Measurements from ENCODE around the gene SLC1A7. TPM values are rescaled to one million over a fixed set of nuclear protein-coding genes. Genes with fewer than 3 reads are reported as not detected.

Gene SLC1A7
- total RNA-seq, 2 donors from 2014 or later, result not detected

- Mint-ChIP-seq H3K27ac (no peak overlapping the region), H3K4me1 (ENCODE audit: low read depth) (no peaks in the 10 kb centered on the region), H3K36me3 (ENCODE audit: insufficient read depth in 2 of 2) (no peaks in the 10 kb centered on the region), H3K9me3 (no peaks in the 10 kb centered on the region), H3K27me3 (ENCODE audit: low read depth) (no peaks in the 10 kb centered on the region), H3K4me3 (no peak overlapping the region)
- ATAC-seq (replicated peaks in 1 of 2) (peak in 1 of 2 donors; percentile 21), DNase-seq (no peak)
Observed at GRCh38 chr1:53084589-53084971, 57.9 kb downstream of the SLC1A7 start.

- no peak for ATAC-seq (replicated peaks in 1 of 2)
- no peaks in the 10 kb centered on the region for H3K4me1 Mint-ChIP-seq (ENCODE audit: low read depth)
- H3K27me3 Mint-ChIP-seq (ENCODE audit: low read depth), result no peaks in the 10 kb centered on the region
- no peak for DNase-seq
- no peak overlapping the region for H3K27ac Mint-ChIP-seq
- H3K9me3 Mint-ChIP-seq, result no peaks in the 10 kb centered on the region
- H3K36me3 Mint-ChIP-seq (ENCODE audit: insufficient read depth in 2 of 2), result no peaks in the 10 kb centered on the region
- H3K4me3 Mint-ChIP-seq, result no peak overlapping the region
Observed at GRCh38 chr1:53083636-53084588, 58.5 kb downstream of the SLC1A7 start.

GRCh38 chr1:53082826-53083455 is 59.5 kb downstream of the SLC1A7 start:
- H3K27ac Mint-ChIP-seq, result peak overlapping the region; percentile 12
- no peaks in the 10 kb centered on the region for H3K27me3 Mint-ChIP-seq (ENCODE audit: low read depth)
- ATAC-seq (replicated peaks in 1 of 2) (no peak), DNase-seq (no peak)
- H3K36me3 Mint-ChIP-seq (ENCODE audit: insufficient read depth in 2 of 2), result no peaks in the 10 kb centered on the region
- H3K9me3 Mint-ChIP-seq, result no peaks in the 10 kb centered on the region
- no peaks in the 10 kb centered on the region for H3K4me1 Mint-ChIP-seq (ENCODE audit: low read depth)
- no peak overlapping the region for H3K4me3 Mint-ChIP-seq

GRCh38 chr1:53081384-53082066 is 60.9 kb downstream of the SLC1A7 start:
- Mint-ChIP-seq H3K4me3 (no peak overlapping the region), H3K9me3 (no peaks in the 10 kb centered on the region), H3K27ac (no peak overlapping the region), H3K27me3 (ENCODE audit: low read depth) (no peaks in the 10 kb centered on the region), H3K36me3 (ENCODE audit: insufficient read depth in 2 of 2) (no peaks in the 10 kb centered on the region), H3K4me1 (ENCODE audit: low read depth) (no peaks in the 10 kb centered on the region)
- DNase-seq (no peak), ATAC-seq (replicated peaks in 1 of 2) (no peak)

GRCh38 chr1:53080769-53081168 is 61.7 kb downstream of the SLC1A7 start:
- ATAC-seq (replicated peaks in 1 of 2) (no peak), DNase-seq (no peak)
- Mint-ChIP-seq H3K4me1 (ENCODE audit: low read depth) (no peaks in the 10 kb centered on the region), H3K4me3 (no peak overlapping the region), H3K9me3 (no peaks in the 10 kb centered on the region), H3K27me3 (ENCODE audit: low read depth) (no peaks in the 10 kb centered on the region), H3K36me3 (ENCODE audit: insufficient read depth in 2 of 2) (no peaks in the 10 kb centered on the region), H3K27ac (no peak overlapping the region)

- Mint-ChIP-seq H3K9me3 (no peaks in the 10 kb centered on the region), H3K27me3 (ENCODE audit: low read depth) (no peaks in the 10 kb centered on the region), H3K4me1 (ENCODE audit: low read depth) (no peaks in the 10 kb centered on the region), H3K36me3 (ENCODE audit: insufficient read depth in 2 of 2) (no peaks in the 10 kb centered on the region), H3K27ac (no peak overlapping the region), H3K4me3 (no peak overlapping the region)
- no peak for ATAC-seq (replicated peaks in 1 of 2)
- no peak for DNase-seq
Observed at GRCh38 chr1:53080041-53080440, 62.4 kb downstream of the SLC1A7 start.

- no peaks in the 10 kb centered on the region for H3K9me3 Mint-ChIP-seq
- no peaks in the 10 kb centered on the region for H3K4me1 Mint-ChIP-seq (ENCODE audit: low read depth)
- H3K4me3 Mint-ChIP-seq, result no peak overlapping the region
- no peak for ATAC-seq (replicated peaks in 1 of 2)
- no peak overlapping the region for H3K27ac Mint-ChIP-seq
- H3K27me3 Mint-ChIP-seq (ENCODE audit: low read depth), result no peaks in the 10 kb centered on the region
- H3K36me3 Mint-ChIP-seq (ENCODE audit: insufficient read depth in 2 of 2), result no peaks in the 10 kb centered on the region
- no peak for DNase-seq
Observed at GRCh38 chr1:53079251-53079650, 63.2 kb downstream of the SLC1A7 start.

GRCh38 chr1:53078333-53079101 is 63.9 kb downstream of the SLC1A7 start:
- Mint-ChIP-seq H3K9me3 (no peaks in the 10 kb centered on the region), H3K27ac (no peak overlapping the region), H3K4me3 (no peak overlapping the region), H3K36me3 (ENCODE audit: insufficient read depth in 2 of 2) (no peaks in the 10 kb centered on the region), H3K27me3 (ENCODE audit: low read depth) (no peaks in the 10 kb centered on the region), H3K4me1 (ENCODE audit: low read depth) (no peaks in the 10 kb centered on the region)
- DNase-seq, result no peak
- no peak for ATAC-seq (replicated peaks in 1 of 2)

GRCh38 chr1:53077599-53077965 is 64.9 kb downstream of the SLC1A7 start:
- ATAC-seq (replicated peaks in 1 of 2) (no peak), DNase-seq (no peak)
- no peaks in the 10 kb centered on the region for H3K4me1 Mint-ChIP-seq (ENCODE audit: low read depth)
- no peak overlapping the region for H3K27ac Mint-ChIP-seq
- no peaks in the 10 kb centered on the region for H3K27me3 Mint-ChIP-seq (ENCODE audit: low read depth)
- H3K9me3 Mint-ChIP-seq, result no peaks in the 10 kb centered on the region
- no peaks in the 10 kb centered on the region for H3K36me3 Mint-ChIP-seq (ENCODE audit: insufficient read depth in 2 of 2)
- H3K4me3 Mint-ChIP-seq, result no peak overlapping the region

- no peak for DNase-seq
- Mint-ChIP-seq H3K4me3 (no peak overlapping the region), H3K36me3 (ENCODE audit: insufficient read depth in 2 of 2) (no peaks in the 10 kb centered on the region)
Observed at GRCh38 chr1:53076721-53077598, 65.5 kb downstream of the SLC1A7 start.

GRCh38 chr1:53076165-53076564 is 66.3 kb downstream of the SLC1A7 start:
- H3K36me3 Mint-ChIP-seq (ENCODE audit: insufficient read depth in 2 of 2), result no peaks in the 10 kb centered on the region
- H3K9me3 Mint-ChIP-seq, result no peaks in the 10 kb centered on the region
- H3K4me3 Mint-ChIP-seq, result no peak overlapping the region
- no peaks in the 10 kb centered on the region for H3K27me3 Mint-ChIP-seq (ENCODE audit: low read depth)
- no peak for DNase-seq
- ATAC-seq (replicated peaks in 1 of 2), result no peak
- H3K4me1 Mint-ChIP-seq (ENCODE audit: low read depth), result no peaks in the 10 kb centered on the region
- H3K27ac Mint-ChIP-seq, result no peak overlapping the region

More at GRCh38 chr1:53076721-53077598, 65.5 kb downstream of the SLC1A7 start:
- no peaks in the 10 kb centered on the region for H3K9me3 Mint-ChIP-seq
- no peaks in the 10 kb centered on the region for H3K4me1 Mint-ChIP-seq (ENCODE audit: low read depth)
- no peak for ATAC-seq (replicated peaks in 1 of 2)
- H3K27ac Mint-ChIP-seq, result no peak overlapping the region
- no peaks in the 10 kb centered on the region for H3K27me3 Mint-ChIP-seq (ENCODE audit: low read depth)

GRCh38 chr1:53075761-53076163 is 66.7 kb downstream of the SLC1A7 start:
- Mint-ChIP-seq H3K4me1 (ENCODE audit: low read depth) (no peaks in the 10 kb centered on the region), H3K27ac (no peak overlapping the region), H3K27me3 (ENCODE audit: low read depth) (no peaks in the 10 kb centered on the region), H3K9me3 (no peaks in the 10 kb centered on the region), H3K36me3 (ENCODE audit: insufficient read depth in 2 of 2) (no peaks in the 10 kb centered on the region), H3K4me3 (no peak overlapping the region)
- no peak for ATAC-seq (replicated peaks in 1 of 2)
- no peak for DNase-seq

Measured in activated T-cell treated with anti-CD3 and anti-CD28 coated beads, Interleukin-2, amount 50 U/mL, for 72 hours (primary cell).